SK-N-SH (cell line): Measurements from ENCODE around the gene CCNA1.

Experiments used
- CHD2 ChIP-seq: fragments of 150-350 bp; IDR thresholded peaks from 2 replicates; pipeline ENCODE4 v1.6.1; 2018; ENCODE audit warnings: low read length; ENCODE audit not compliant: partially characterized antibody
- EZH2phosphoT487 ChIP-seq: fragments of 200-600 bp; sonication (generic); IDR thresholded peaks from 2 replicates; pipeline ENCODE4 v1.6.1; 2017; ENCODE audit warnings: low read depth, mixed run types, mild to moderate bottlenecking, antibody characterized with exemption, moderate library complexity, borderline replicate concordance
- MXI1 ChIP-seq: IDR thresholded peaks from 2 replicates; pipeline ENCODE4 v1.6.1; 2012; ENCODE audit warnings: mild to moderate bottlenecking, low read depth, low read length, improper control_type of control experiment
- POLR2AphosphoS5 ChIP-seq: IDR thresholded peaks from 2 replicates; pipeline ENCODE4 v1.6.1; 2012; ENCODE audit warnings: low read depth, low read length
- RAD21 ChIP-seq: IDR thresholded peaks from 2 replicates; pipeline ENCODE4 v1.6.1; 2012; ENCODE audit warnings: mild to moderate bottlenecking, low read length
- TF ChIP-seq, protein P1 (sequence below): fragments of 200-600 bp; sonication (generic); IDR thresholded peaks from 2 replicates; pipeline ENCODE4 v1.6.1; 2017; ENCODE audit warnings: antibody characterized with exemption, mild to moderate bottlenecking, moderate library complexity
- TF ChIP-seq, protein P2 (sequence below): IDR thresholded peaks from 2 replicates; pipeline ENCODE4; 2012
- TF ChIP-seq, protein P3 (sequence below): IDR thresholded peaks from 2 replicates; pipeline ENCODE4 v1.4.0; 2012; ENCODE audit warnings: low read depth
- TF ChIP-seq, protein P4 (sequence below): IDR thresholded peaks from 2 replicates; pipeline ENCODE4 v1.4.0; 2012; ENCODE audit warnings: low read depth, borderline replicate concordance

DNA sequence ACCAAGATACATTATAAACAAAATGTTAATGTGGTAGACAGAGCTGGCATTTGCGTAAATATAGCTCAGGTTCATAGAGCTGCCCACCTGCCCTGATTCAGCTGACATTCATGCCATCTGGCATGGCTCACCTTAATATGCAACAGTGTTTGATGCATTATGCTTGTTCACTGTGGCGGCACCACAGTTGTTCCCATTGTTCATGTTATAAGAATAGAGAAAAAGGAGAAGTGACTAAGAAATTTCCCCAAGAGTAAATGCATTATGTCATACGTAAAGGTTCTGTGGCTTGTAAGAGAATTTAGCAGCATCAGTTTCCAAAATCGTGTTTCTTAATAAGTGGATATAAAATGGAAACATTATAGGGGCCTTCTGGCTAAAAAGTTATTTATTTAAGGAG is 4.5 kb downstream of the CCNA1 start:
- no peak for TF ChIP-seq RAD21
- TF ChIP-seq EZH2phosphoT487: no peak
- TF ChIP-seq POLR2AphosphoS5: no peak
- no peak for TF ChIP-seq CHD2
- TF ChIP-seq, protein P1, sequence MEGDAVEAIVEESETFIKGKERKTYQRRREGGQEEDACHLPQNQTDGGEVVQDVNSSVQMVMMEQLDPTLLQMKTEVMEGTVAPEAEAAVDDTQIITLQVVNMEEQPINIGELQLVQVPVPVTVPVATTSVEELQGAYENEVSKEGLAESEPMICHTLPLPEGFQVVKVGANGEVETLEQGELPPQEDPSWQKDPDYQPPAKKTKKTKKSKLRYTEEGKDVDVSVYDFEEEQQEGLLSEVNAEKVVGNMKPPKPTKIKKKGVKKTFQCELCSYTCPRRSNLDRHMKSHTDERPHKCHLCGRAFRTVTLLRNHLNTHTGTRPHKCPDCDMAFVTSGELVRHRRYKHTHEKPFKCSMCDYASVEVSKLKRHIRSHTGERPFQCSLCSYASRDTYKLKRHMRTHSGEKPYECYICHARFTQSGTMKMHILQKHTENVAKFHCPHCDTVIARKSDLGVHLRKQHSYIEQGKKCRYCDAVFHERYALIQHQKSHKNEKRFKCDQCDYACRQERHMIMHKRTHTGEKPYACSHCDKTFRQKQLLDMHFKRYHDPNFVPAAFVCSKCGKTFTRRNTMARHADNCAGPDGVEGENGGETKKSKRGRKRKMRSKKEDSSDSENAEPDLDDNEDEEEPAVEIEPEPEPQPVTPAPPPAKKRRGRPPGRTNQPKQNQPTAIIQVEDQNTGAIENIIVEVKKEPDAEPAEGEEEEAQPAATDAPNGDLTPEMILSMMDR: no peak
- no peak for TF ChIP-seq MXI1
- TF ChIP-seq, protein P2, sequence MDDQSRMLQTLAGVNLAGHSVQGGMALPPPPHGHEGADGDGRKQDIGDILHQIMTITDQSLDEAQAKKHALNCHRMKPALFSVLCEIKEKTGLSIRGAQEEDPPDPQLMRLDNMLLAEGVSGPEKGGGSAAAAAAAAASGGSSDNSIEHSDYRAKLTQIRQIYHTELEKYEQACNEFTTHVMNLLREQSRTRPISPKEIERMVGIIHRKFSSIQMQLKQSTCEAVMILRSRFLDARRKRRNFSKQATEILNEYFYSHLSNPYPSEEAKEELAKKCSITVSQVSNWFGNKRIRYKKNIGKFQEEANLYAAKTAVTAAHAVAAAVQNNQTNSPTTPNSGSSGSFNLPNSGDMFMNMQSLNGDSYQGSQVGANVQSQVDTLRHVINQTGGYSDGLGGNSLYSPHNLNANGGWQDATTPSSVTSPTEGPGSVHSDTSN: no peak
- TF ChIP-seq, protein P3, sequence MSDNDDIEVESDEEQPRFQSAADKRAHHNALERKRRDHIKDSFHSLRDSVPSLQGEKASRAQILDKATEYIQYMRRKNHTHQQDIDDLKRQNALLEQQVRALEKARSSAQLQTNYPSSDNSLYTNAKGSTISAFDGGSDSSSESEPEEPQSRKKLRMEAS: no peak
- TF ChIP-seq, protein P4, sequence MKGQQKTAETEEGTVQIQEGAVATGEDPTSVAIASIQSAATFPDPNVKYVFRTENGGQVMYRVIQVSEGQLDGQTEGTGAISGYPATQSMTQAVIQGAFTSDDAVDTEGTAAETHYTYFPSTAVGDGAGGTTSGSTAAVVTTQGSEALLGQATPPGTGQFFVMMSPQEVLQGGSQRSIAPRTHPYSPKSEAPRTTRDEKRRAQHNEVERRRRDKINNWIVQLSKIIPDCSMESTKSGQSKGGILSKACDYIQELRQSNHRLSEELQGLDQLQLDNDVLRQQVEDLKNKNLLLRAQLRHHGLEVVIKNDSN: no peak
